ENCODE results near the gene DUOXA1.

Gene DUOXA1

GRCh38 chr15:45155739-45156138 lies 26.1 kb upstream of the DUOXA1 start:
- no peak for FAIRE-seq
- TF ChIP-seq SPI1 (IDR thresholded peaks at IDR 0.05; ENCODE audit: low read depth, low read length) = no peak
- TF ChIP-seq TAF1 (IDR thresholded peaks at IDR 0.05; ENCODE audit: low read depth, low read length) = no peak
- no peak for TF ChIP-seq POLR2A (IDR thresholded peaks at IDR 0.05; ENCODE audit: low read depth, low read length)
- TF ChIP-seq POLR2AphosphoS5 (IDR thresholded peaks at IDR 0.05; ENCODE audit: low read depth, low read length) = no peak
- TF ChIP-seq PAX5 (IDR thresholded peaks at IDR 0.05; ENCODE audit: insufficient read depth, low read length, severe bottlenecking) = no peak
- TF ChIP-seq POU2F2 (IDR thresholded peaks at IDR 0.05; ENCODE audit: low read depth, low read length) = no peak

DNA sequence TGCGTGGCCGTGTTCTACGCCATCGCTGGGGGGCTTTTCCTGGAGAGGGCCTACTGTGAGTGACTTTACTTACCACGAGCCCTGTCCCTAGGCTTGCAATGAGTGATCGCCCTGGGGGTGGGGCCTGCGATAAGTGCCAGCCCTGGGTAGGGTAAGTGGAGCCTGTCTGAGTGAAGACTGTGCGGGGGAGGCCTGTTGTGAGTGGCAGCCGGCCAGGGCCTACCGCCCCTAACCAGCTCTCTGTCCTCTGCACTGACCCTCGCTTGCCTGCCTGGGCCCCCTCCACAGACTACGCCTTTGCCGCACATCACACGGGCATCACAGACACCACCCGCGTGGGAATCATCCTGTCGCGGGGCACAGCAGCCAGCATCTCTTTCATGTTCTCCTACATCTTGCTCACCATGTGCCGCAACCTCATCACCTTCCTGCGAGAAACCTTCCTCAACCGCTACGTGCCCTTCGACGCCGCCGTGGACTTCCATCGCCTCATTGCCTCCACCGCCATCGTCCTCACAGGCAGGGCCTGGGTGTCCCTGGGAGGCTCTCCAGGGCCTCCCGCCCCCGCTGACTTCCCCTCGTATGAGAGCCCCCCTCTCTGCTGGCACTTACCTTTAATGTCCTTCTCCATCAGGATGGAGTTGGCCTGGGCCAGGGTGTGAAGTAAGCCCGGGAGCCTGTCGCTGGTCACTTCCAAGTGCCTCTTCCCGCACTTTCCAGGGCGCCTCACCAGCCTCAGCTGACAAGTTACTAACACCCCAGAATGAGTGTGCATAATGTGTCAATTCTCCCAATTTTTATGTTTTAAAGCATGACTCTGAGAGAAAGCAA lies 22.5 kb upstream of the DUOXA1 start:
- TF ChIP-seq TAF1 (IDR thresholded peaks at IDR 0.05; ENCODE audit: low read depth, low read length) = no peak
- no peak for TF ChIP-seq SPI1 (IDR thresholded peaks at IDR 0.05; ENCODE audit: low read depth, low read length)
- TF ChIP-seq PAX5 (IDR thresholded peaks at IDR 0.05; ENCODE audit: insufficient read depth, low read length, severe bottlenecking) = no peak
- no peak for TF ChIP-seq POLR2A (IDR thresholded peaks at IDR 0.05; ENCODE audit: low read depth, low read length)
- TF ChIP-seq POLR2AphosphoS5 (IDR thresholded peaks at IDR 0.05; ENCODE audit: low read depth, low read length) = no peak
- no peak for TF ChIP-seq POU2F2 (IDR thresholded peaks at IDR 0.05; ENCODE audit: low read depth, low read length)
- FAIRE-seq = no peak
- DNase-seq (ENCODE audit: insufficient read length, low spot score) = no peak

More at GRCh38 chr15:45155739-45156138, 26.1 kb upstream of the DUOXA1 start:
- no peak for DNase-seq (ENCODE audit: insufficient read length, low spot score)

- no peak for TF ChIP-seq POU2F2 (IDR thresholded peaks at IDR 0.05; ENCODE audit: low read depth, low read length)
- FAIRE-seq (no peak), DNase-seq (ENCODE audit: insufficient read length, low spot score) (no peak)
Observed at GRCh38 chr15:45150997-45151396, 21.3 kb upstream of the DUOXA1 start.

DNA sequence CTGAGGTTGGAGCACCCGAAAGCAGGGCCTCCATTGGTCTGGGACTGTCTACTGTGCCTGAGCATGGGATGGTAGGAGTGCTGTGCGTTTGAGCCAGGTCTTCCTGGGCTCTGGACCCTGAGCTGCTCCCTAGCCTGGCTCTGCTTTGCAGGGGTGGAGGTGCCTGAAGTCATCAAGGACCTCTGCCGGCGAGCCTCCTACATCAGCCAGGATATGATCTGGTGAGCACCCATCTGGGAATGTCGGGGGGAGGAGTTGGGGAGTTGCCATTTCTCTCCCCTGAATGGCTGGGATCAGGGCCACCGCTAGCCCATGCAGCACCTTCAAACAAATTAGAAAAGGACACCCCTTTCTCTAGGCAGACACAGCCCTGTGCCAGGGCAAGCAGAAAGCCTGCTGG lies 20.8 kb upstream of the DUOXA1 start:
- no peak for TF ChIP-seq POU2F2 (IDR thresholded peaks at IDR 0.05; ENCODE audit: low read depth, low read length)
- no peak for TF ChIP-seq TAF1 (IDR thresholded peaks at IDR 0.05; ENCODE audit: low read depth, low read length)
- no peak for TF ChIP-seq POLR2AphosphoS5 (IDR thresholded peaks at IDR 0.05; ENCODE audit: low read depth, low read length)
- no peak for TF ChIP-seq PAX5 (IDR thresholded peaks at IDR 0.05; ENCODE audit: insufficient read depth, low read length, severe bottlenecking)
- no peak for TF ChIP-seq POLR2A (IDR thresholded peaks at IDR 0.05; ENCODE audit: low read depth, low read length)
- no peak for TF ChIP-seq SPI1 (IDR thresholded peaks at IDR 0.05; ENCODE audit: low read depth, low read length)
- no peak for DNase-seq (ENCODE audit: insufficient read length, low spot score)
- FAIRE-seq = no peak

- no peak for FAIRE-seq
- TF ChIP-seq POU2F2 (IDR thresholded peaks at IDR 0.05; ENCODE audit: low read depth, low read length) = no peak
- no peak for TF ChIP-seq TAF1 (IDR thresholded peaks at IDR 0.05; ENCODE audit: low read depth, low read length)
- TF ChIP-seq POLR2AphosphoS5 (IDR thresholded peaks at IDR 0.05; ENCODE audit: low read depth, low read length) = no peak
- TF ChIP-seq SPI1 (IDR thresholded peaks at IDR 0.05; ENCODE audit: low read depth, low read length) = no peak
- TF ChIP-seq PAX5 (IDR thresholded peaks at IDR 0.05; ENCODE audit: insufficient read depth, low read length, severe bottlenecking) = no peak
- TF ChIP-seq POLR2A (IDR thresholded peaks at IDR 0.05; ENCODE audit: low read depth, low read length) = no peak
- no peak for DNase-seq (ENCODE audit: insufficient read length, low spot score)
Observed at GRCh38 chr15:45149060-45149459, 19.4 kb upstream of the DUOXA1 start.

DNA sequence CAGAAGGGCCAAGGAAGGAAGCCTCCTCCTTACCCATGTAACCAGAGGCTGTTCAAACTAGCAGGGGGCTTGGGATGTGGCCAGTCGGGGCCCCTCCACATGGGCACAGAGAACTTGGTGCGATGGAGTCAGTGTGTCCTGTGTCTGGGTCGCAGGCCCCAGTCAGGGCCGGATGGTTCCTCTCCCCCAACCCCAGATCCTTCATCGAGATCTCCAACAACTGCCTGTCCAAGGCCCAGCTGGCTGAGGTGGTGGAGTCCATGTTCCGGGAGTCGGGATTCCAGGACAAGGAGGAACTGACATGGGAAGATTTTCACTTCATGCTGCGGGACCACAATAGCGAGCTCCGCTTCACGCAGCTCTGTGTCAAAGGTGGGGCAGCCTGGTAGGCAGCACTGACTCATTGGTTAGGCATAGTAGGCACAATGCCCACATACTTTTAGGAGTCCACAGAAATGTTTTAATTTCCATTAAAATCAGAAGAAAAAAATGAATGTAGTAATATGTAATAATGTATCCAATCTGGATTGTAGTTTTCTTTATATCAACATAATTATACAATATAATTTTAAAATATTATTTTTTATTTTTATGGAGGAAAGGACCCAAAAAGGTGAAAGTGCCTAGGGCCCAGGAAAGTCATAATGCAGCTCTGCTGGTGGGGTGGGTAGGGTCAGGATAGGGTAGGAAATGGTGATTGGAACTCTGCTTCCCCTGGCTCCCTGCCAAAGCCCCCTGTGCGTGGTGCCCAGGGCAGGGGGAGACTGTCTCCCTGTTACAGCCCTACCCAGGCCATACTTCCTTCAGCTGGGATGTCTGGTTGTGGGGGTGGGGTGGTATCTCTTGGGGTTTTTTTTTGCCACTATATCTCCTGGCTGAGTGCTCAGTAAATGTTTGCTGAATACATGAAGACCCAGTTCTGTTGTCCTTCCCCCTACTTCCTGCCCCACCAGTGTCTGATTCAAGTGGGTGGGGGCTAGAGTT lies 18.7 kb upstream of the DUOXA1 start:
- DNase-seq (ENCODE audit: insufficient read length, low spot score) (no peak), FAIRE-seq (no peak)
- TF ChIP-seq PAX5 (IDR thresholded peaks at IDR 0.05; ENCODE audit: insufficient read depth, low read length, severe bottlenecking) = no peak
- TF ChIP-seq TAF1 (IDR thresholded peaks at IDR 0.05; ENCODE audit: low read depth, low read length) = no peak
- no peak for TF ChIP-seq SPI1 (IDR thresholded peaks at IDR 0.05; ENCODE audit: low read depth, low read length)
- TF ChIP-seq POU2F2 (IDR thresholded peaks at IDR 0.05; ENCODE audit: low read depth, low read length) = no peak
- TF ChIP-seq POLR2A (IDR thresholded peaks at IDR 0.05; ENCODE audit: low read depth, low read length) = no peak
- TF ChIP-seq POLR2AphosphoS5 (IDR thresholded peaks at IDR 0.05; ENCODE audit: low read depth, low read length) = no peak

GRCh38 chr15:45147606-45148005 lies 17.9 kb upstream of the DUOXA1 start:
- TF ChIP-seq SPI1 (IDR thresholded peaks at IDR 0.05; ENCODE audit: low read depth, low read length) = no peak
- TF ChIP-seq POLR2AphosphoS5 (IDR thresholded peaks at IDR 0.05; ENCODE audit: low read depth, low read length) = no peak
- TF ChIP-seq POLR2A (IDR thresholded peaks at IDR 0.05; ENCODE audit: low read depth, low read length) = no peak
- TF ChIP-seq POU2F2 (IDR thresholded peaks at IDR 0.05; ENCODE audit: low read depth, low read length) = no peak
- no peak for TF ChIP-seq PAX5 (IDR thresholded peaks at IDR 0.05; ENCODE audit: insufficient read depth, low read length, severe bottlenecking)
- TF ChIP-seq TAF1 (IDR thresholded peaks at IDR 0.05; ENCODE audit: low read depth, low read length) = no peak
- FAIRE-seq = no peak
- DNase-seq (ENCODE audit: insufficient read length, low spot score) = no peak

DNA sequence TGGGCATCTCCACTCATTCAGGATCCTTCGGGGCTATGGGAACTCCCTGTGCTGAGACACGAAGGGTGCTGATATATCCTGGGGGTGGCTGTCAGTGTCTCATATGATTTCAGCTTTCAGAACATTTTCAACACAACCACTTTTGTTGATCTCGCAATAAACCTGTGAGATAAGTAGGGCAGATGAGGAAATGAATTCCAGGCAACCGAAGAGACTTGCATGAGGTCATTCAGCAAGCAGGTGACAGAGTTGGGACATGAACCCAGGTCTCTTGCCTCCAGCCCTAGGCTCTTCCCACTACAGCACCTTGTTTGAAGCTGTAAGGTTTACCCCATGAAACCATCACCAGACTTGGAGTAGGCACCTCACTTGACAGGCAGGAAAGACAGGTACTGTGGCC lies 16.7 kb upstream of the DUOXA1 start:
- FAIRE-seq = no peak
- no peak for TF ChIP-seq SPI1 (IDR thresholded peaks at IDR 0.05; ENCODE audit: low read depth, low read length)
- TF ChIP-seq POLR2A (IDR thresholded peaks at IDR 0.05; ENCODE audit: low read depth, low read length) = no peak
- TF ChIP-seq PAX5 (IDR thresholded peaks at IDR 0.05; ENCODE audit: insufficient read depth, low read length, severe bottlenecking) = no peak
- no peak for TF ChIP-seq POLR2AphosphoS5 (IDR thresholded peaks at IDR 0.05; ENCODE audit: low read depth, low read length)
- TF ChIP-seq POU2F2 (IDR thresholded peaks at IDR 0.05; ENCODE audit: low read depth, low read length) = no peak
- TF ChIP-seq TAF1 (IDR thresholded peaks at IDR 0.05; ENCODE audit: low read depth, low read length) = no peak

GRCh38 chr15:45144775-45145174 lies 15.1 kb upstream of the DUOXA1 start:
- FAIRE-seq (no peak), DNase-seq (ENCODE audit: insufficient read length, low spot score) (no peak)
- TF ChIP-seq SPI1 (IDR thresholded peaks at IDR 0.05; ENCODE audit: low read depth, low read length) = no peak
- TF ChIP-seq POU2F2 (IDR thresholded peaks at IDR 0.05; ENCODE audit: low read depth, low read length) = no peak
- TF ChIP-seq PAX5 (IDR thresholded peaks at IDR 0.05; ENCODE audit: insufficient read depth, low read length, severe bottlenecking) = no peak
- TF ChIP-seq TAF1 (IDR thresholded peaks at IDR 0.05; ENCODE audit: low read depth, low read length) = no peak
- no peak for TF ChIP-seq POLR2AphosphoS5 (IDR thresholded peaks at IDR 0.05; ENCODE audit: low read depth, low read length)
- TF ChIP-seq POLR2A (IDR thresholded peaks at IDR 0.05; ENCODE audit: low read depth, low read length) = no peak

More for the DNA sequence above, 16.7 kb upstream of the DUOXA1 start:
- no peak for DNase-seq (ENCODE audit: insufficient read length, low spot score)
